Measurements from ENCODE around the gene PLSCR1. TPM values are rescaled to one million over a fixed set of nuclear protein-coding genes. Genes with fewer than 3 reads are reported as not detected.

The PLSCR1 gene
- total and polyA plus RNA-seq, 9 of the 15 experiments (the other 6 are each of a cell fraction or from before 2014, with no cell fraction given), result 40.6 to 122 (median 69.1) TPM

DNA sequence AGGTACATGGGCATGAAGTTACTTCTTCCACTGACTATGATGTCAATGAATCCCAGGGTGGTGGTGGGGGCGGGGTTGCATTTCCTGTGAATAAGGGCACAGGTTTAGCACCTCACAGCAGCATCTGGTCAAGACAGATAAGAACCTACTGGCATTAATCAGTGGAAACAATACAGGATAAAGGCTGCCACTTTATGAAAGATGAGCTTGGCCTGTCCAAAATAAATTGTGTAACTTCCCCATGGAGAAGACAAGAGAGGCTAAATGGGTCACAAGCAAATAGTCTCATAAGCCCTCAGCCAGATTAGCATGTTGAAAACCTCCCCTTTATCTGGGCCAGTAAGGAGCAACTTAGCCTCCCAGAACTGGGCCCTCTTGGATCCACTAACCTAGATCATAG, 47.7 kb downstream of the PLSCR1 start:
- POLR2A ChIA-PET, result interaction anchor here (1.0 to 2.2 kb wide), 4 partner anchors 8 to 28 kb away, joined by 3 to 6 read pairs (median 4); no protein-coding TSS in a partner anchor
- Histone ChIP-seq H3K9me1 (ENCODE audit: control insufficient read depth, insufficient read depth, low read length) (no peaks in the 10 kb centered on the region), H3K36me3 (ENCODE audit: control insufficient read depth, insufficient read depth, low read length) (no peaks in the 10 kb centered on the region), H4K20me1 (replicated peaks; ENCODE audit: control insufficient read depth, insufficient read depth, low read length) (no peaks in the 10 kb centered on the region), H3K4me1 (replicated peaks in 1 of 2; ENCODE audit: control insufficient read depth in 2 of 2, insufficient read depth in 2 of 2, low read length in 2 of 2) (peaks cover 9 to 15% of the 10 kb centered on the region in 2 experiments; a peak in 4 of 5 replicates), H3K27ac (ENCODE audit: extremely low read depth, low read depth, low read length) (peak overlapping the region; percentile 73), H3K27me3 (ENCODE audit: control insufficient read depth in 2 of 2, insufficient read depth in 2 of 2, low read length in 2 of 2) (no peaks in the 10 kb centered on the region), H3K4me3 (no peak overlapping the region), H3K9ac (ENCODE audit: insufficient read depth in 1 of 2, low read depth in 2 of 2, low read length in 2 of 2) (no peak overlapping the region), H3K79me2 (ENCODE audit: control insufficient read depth, insufficient read depth, low read length) (no peaks in the 10 kb centered on the region), H3K4me2 (ENCODE audit: insufficient read depth, low read length) (peak overlapping the region; percentile 51), H3K9me3 (replicated peaks; ENCODE audit: control insufficient read depth, insufficient read depth, low read depth, low read length) (peaks cover 6% of the 10 kb centered on the region), H2AFZ (ENCODE audit: low read depth, low read length) (peak overlapping the region; percentile 68)
- peak; percentile 41 to 85 (median 66) for DNase-seq (ENCODE audit: extremely low read depth in 1 of 4, low spot score in 3 of 4)
- intact Hi-C loops (cut with micrococcal nuclease) (loop anchor here (1.0 to 2.0 kb wide), 2 partner anchors 11 to 28 kb away; partner anchors contain the start of gene PLSCR2), in situ Hi-C loops (cut with MboI) (no loop called here)
- peak; percentile 93 for ATAC-seq
- FAIRE-seq, result peak; percentile 96
- no TSS peak for BruUV-seq (replicated peaks)
- CTCF ChIA-PET (ENCODE audit: low intra/inter-chr PET ratio), result no interaction called here
- 7% methylated on average over 1 of the region's 1 CpG for WGBS (ENCODE audit: insufficient coverage, low coverage, missing lambda C conversion rate)
- TF ChIP-seq, protein P1, sequence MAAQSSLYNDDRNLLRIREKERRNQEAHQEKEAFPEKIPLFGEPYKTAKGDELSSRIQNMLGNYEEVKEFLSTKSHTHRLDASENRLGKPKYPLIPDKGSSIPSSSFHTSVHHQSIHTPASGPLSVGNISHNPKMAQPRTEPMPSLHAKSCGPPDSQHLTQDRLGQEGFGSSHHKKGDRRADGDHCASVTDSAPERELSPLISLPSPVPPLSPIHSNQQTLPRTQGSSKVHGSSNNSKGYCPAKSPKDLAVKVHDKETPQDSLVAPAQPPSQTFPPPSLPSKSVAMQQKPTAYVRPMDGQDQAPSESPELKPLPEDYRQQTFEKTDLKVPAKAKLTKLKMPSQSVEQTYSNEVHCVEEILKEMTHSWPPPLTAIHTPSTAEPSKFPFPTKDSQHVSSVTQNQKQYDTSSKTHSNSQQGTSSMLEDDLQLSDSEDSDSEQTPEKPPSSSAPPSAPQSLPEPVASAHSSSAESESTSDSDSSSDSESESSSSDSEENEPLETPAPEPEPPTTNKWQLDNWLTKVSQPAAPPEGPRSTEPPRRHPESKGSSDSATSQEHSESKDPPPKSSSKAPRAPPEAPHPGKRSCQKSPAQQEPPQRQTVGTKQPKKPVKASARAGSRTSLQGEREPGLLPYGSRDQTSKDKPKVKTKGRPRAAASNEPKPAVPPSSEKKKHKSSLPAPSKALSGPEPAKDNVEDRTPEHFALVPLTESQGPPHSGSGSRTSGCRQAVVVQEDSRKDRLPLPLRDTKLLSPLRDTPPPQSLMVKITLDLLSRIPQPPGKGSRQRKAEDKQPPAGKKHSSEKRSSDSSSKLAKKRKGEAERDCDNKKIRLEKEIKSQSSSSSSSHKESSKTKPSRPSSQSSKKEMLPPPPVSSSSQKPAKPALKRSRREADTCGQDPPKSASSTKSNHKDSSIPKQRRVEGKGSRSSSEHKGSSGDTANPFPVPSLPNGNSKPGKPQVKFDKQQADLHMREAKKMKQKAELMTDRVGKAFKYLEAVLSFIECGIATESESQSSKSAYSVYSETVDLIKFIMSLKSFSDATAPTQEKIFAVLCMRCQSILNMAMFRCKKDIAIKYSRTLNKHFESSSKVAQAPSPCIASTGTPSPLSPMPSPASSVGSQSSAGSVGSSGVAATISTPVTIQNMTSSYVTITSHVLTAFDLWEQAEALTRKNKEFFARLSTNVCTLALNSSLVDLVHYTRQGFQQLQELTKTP (IDR thresholded peaks at IDR 0.05; ENCODE audit: low read depth in 1 of 2, partially characterized antibody in 2 of 2), result peak in 1 of 2 experiments; percentile 63
- no peak for TF ChIP-seq HNRNPK (IDR thresholded peaks at IDR 0.05; ENCODE audit: low read depth, low read length, poor library complexity, severe bottlenecking)
- peak; percentile 86; the same call in 1 of the 2 replicates for TF ChIP-seq ZNF175 (CRISPR knock-in tag; IDR thresholded peaks at IDR 0.05; ENCODE audit: low read depth)
- peak; percentile 38; the same call in 1 of the 2 replicates for TF ChIP-seq ZNF134 (CRISPR knock-in tag; conservative IDR thresholded peaks at IDR 0.05)
- no peak for TF ChIP-seq RBBP5 (IDR thresholded peaks at IDR 0.05; ENCODE audit: borderline replicate concordance, insufficient read depth, low read length, poor library complexity, severe bottlenecking)
- no peak for TF ChIP-seq BDP1 (IDR thresholded peaks at IDR 0.05; ENCODE audit: insufficient read depth, insufficient read length)
- peak; percentile 93 for TF ChIP-seq CBFA2T2 (conservative IDR thresholded peaks at IDR 0.05)
- TF ChIP-seq RNF2 (IDR thresholded peaks at IDR 0.05), result peak; percentile 82
- no peak for TF ChIP-seq SLC30A9 (CRISPR knock-in tag; IDR thresholded peaks at IDR 0.05)
- TF ChIP-seq CHD2 (IDR thresholded peaks at IDR 0.05; ENCODE audit: low read depth, low read length), result peak; percentile 27; the same call in 1 of the 2 replicates
- peak; percentile 89 for TF ChIP-seq HDAC3 (IDR thresholded peaks at IDR 0.05; ENCODE audit: borderline replicate concordance, partially characterized antibody)
- TF ChIP-seq HMG20B (CRISPR knock-in tag; IDR thresholded peaks at IDR 0.05), result no peak
- TF ChIP-seq, protein P2, sequence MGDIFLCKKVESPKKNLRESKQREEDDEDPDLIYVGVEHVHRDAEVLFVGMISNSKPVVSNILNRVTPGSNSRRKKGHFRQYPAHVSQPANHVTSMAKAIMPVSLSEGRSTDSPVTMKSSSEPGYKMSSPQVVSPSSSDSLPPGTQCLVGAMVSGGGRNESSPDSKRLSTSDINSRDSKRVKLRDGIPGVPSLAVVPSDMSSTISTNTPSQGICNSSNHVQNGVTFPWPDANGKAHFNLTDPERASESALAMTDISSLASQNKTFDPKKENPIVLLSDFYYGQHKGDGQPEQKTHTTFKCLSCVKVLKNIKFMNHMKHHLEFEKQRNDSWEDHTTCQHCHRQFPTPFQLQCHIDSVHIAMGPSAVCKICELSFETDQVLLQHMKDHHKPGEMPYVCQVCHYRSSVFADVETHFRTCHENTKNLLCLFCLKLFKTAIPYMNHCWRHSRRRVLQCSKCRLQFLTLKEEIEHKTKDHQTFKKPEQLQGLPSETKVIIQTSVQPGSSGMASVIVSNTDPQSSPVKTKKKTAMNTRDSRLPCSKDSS (IDR thresholded peaks at IDR 0.05; ENCODE audit: low read depth, partially characterized antibody), result no peak
- peak; percentile 3; the same call in 1 of the 2 replicates for TF ChIP-seq MAFF (IDR thresholded peaks at IDR 0.05; ENCODE audit: low read length)
- no peak for TF ChIP-seq NR4A1 (CRISPR knock-in tag; IDR thresholded peaks at IDR 0.05)
- TF ChIP-seq NR4A1 (tag; IDR thresholded peaks at IDR 0.05), result no peak
- peak; percentile 24; the same call in 1 of the 2 replicates for TF ChIP-seq LCOR (CRISPR knock-in tag; IDR thresholded peaks at IDR 0.05)
- no peak for TF ChIP-seq HNRNPUL1 (IDR thresholded peaks at IDR 0.05; ENCODE audit: low read length)
- TF ChIP-seq ZNF766 (CRISPR knock-in tag; conservative IDR thresholded peaks at IDR 0.05), result peak; percentile 78

Data from K562 (cell line).